GM19240 (cell line): ENCODE data around the gene HLX.

Experiments used
- DNase-seq: peaks from one replicate; pipeline ENCODE4 v3.0.0; 2011; ENCODE audit warnings: low spot score; ENCODE audit not compliant: insufficient read length

HLX gene

GRCh38 chr1:220879076-220879508 is at the start of gene HLX:
Gene HLX, plus strand, starts transcription at chr1:220879443. Its CDS starts 415 bp downstream, at chr1:220879858.
- DNase-seq: no peak

- no peak for DNase-seq
Observed at GRCh38 chr1:220833436-220833835, 45.8 kb upstream of the HLX start.

GRCh38 chr1:220834155-220834870 is 44.9 kb upstream of the HLX start:
- DNase-seq: no peak

GRCh38 chr1:220838578-220838977 is 40.7 kb upstream of the HLX start:
- DNase-seq: no peak

GRCh38 chr1:220839474-220839873 is 39.8 kb upstream of the HLX start:
- DNase-seq: no peak

GRCh38 chr1:220841293-220841692 is 38.0 kb upstream of the HLX start:
- no peak for DNase-seq

GRCh38 chr1:220843481-220844011 is 35.7 kb upstream of the HLX start:
- DNase-seq: no peak

GRCh38 chr1:220852408-220852807 is 26.8 kb upstream of the HLX start:
- DNase-seq: no peak

GRCh38 chr1:220872296-220872695 is 6.9 kb upstream of the HLX start:
- DNase-seq: no peak

GRCh38 chr1:220873087-220873486 is 6.2 kb upstream of the HLX start:
- no peak for DNase-seq

GRCh38 chr1:220873868-220874655 is 5.2 kb upstream of the HLX start:
- no peak for DNase-seq

GRCh38 chr1:220875260-220875659 is 4.0 kb upstream of the HLX start:
- DNase-seq: no peak

- DNase-seq: no peak
Observed at GRCh38 chr1:220876511-220877376, 2.5 kb upstream of the HLX start.

GRCh38 chr1:220877377-220878095 is 1.7 kb upstream of the HLX start:
- DNase-seq: no peak

GRCh38 chr1:220878191-220879075 is 810 bp upstream of the HLX start:
- DNase-seq: no peak

- no peak for DNase-seq
Observed at GRCh38 chr1:220879509-220880361, 492 bp downstream of the HLX start.

- no peak for DNase-seq
Observed at GRCh38 chr1:220880362-220880670, 1.1 kb downstream of the HLX start.

GRCh38 chr1:220880726-220881506 is 1.7 kb downstream of the HLX start:
- DNase-seq: no peak
